Transverse colon (tissue), 3 donors: Measurements from ENCODE around the gene ATP5MC2.

Experiments used
- POLR2A ChIP-seq: fragments of 450-650 bp; IDR thresholded peaks from one replicate; pipeline ENCODE4 v1.6.1; 2016; ENCODE audit warnings: antibody characterized with exemption, mild to moderate bottlenecking, moderate library complexity
- TF ChIP-seq, protein P1 (sequence below), 5 experiments: fragments of 200-600 bp in 3 of 5; fragments of 450-650 bp in 2 of 5; sonication (generic) in 3 of 5; IDR thresholded peaks; 1 replicate in 2 of 5; 2 replicates in 3 of 5; pipeline ENCODE4 v1.5.1; 2016 to 2017; ENCODE audit warnings: antibody characterized with exemption in 5 of 5, inconsistent platforms in 3 of 5, mild to moderate bottlenecking in 2 of 5, moderate library complexity in 1 of 5

DNA sequence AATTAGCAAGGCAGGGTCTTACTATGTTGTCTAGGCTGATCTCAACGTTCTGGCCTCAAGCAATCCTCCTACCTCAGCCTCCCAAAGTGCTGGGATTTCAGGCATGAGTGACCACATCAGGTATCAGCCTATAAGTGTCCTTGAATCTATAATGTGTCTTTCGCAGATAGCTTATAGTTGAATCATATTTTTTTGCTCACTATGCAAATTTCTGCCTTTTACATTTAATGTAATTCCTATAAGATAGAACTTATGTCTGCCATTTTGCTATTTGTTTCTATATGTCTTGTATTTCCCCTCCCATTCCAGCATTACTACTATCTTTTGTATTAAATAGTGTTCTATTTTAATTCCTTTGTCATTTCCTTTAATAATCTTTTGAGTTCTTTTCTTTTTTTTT lies 39.2 kb downstream of the ATP5MC2 start:
- TF ChIP-seq, protein P1, sequence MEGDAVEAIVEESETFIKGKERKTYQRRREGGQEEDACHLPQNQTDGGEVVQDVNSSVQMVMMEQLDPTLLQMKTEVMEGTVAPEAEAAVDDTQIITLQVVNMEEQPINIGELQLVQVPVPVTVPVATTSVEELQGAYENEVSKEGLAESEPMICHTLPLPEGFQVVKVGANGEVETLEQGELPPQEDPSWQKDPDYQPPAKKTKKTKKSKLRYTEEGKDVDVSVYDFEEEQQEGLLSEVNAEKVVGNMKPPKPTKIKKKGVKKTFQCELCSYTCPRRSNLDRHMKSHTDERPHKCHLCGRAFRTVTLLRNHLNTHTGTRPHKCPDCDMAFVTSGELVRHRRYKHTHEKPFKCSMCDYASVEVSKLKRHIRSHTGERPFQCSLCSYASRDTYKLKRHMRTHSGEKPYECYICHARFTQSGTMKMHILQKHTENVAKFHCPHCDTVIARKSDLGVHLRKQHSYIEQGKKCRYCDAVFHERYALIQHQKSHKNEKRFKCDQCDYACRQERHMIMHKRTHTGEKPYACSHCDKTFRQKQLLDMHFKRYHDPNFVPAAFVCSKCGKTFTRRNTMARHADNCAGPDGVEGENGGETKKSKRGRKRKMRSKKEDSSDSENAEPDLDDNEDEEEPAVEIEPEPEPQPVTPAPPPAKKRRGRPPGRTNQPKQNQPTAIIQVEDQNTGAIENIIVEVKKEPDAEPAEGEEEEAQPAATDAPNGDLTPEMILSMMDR (IDR thresholded peaks at IDR 0.05), result no peak
- TF ChIP-seq POLR2A, result no peak
